NT2/D1 (cell line): ENCODE measurements around the gene ASIP.

Experiments used
- YY1 ChIP-seq: IDR thresholded peaks from 2 replicates; pipeline ENCODE4 v1.6.1; 2011; ENCODE audit not compliant: insufficient read length, insufficient read depth
- ZNF274 ChIP-seq: IDR thresholded peaks from 2 replicates; pipeline ENCODE4 v1.6.1; 2011; ENCODE audit warnings: mild to moderate bottlenecking, low read depth, low read length

GRCh38 chr20:34302312-34302722 is 61.1 kb downstream of the ASIP start:
- TF ChIP-seq YY1 (no peak), ZNF274 (no peak)
